GM18517 (cell line): ENCODE measurements around the gene CRIM1.

Experiments used
- ATAC-seq: cut with Tn5 transposase; IDR thresholded peaks from one replicate; pipeline ENCODE4 v1.9.1; 2021; ENCODE audit warnings: mild to moderate bottlenecking, moderate library complexity; ENCODE audit not compliant: unreplicated experiment

The CRIM1 gene

DNA sequence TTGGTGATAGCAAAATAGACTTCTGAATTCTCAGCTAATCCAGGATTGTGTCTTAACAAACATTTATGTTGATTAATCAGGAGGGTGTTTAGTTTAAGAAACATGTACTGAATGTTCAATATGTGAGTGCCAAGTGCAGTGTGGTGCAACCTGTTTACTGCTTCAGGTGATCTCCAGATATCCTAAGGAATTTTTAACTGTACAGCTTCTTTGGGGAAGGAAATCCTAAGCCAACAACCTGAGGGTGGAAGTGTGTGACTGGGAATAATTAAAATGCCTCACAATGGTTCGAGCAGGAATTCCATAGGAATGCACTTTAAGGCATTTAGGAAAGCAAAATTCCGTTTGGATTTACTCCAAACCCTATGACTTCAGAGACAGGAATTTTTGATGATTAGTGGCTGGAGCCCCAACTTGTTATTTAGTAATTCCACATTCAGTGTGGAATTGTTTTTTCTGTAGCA, 16.4 kb downstream of the CRIM1 start:
- no peak for ATAC-seq

DNA sequence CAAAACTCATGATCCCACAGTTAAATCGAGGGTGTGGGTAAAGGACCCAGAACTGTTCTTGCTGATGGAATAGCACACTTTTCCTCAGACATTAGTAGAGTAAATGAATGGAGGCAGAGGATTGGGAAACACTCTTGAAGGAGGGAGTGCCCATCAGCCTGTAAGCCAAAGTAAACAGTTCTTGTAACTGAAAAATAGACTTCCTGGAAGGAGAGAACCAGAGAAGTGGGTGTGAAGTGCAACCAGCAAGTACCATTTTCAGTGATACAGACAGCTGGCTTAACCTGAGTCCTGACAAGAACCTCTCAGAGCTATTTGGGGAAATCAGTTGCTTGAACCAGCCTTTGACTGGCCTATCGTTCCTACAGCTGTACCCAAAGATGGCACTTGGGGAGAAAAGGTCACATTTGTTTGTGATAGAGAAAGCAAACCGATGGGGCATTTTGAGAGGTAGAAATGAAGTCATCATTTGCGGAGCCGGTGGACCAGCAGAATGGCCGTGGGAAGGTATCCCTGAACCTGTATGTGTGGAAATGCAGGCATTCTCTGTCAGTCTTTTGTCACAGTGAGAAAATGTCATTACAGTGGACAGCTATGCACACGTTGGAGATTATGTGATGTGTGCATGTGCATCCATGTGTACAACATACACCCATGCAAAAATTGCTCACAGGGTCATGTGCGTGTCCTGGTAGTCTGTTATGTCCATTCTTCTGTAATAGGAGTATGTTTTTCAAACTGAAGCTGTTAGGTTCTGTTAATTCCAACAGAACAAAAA, 17.8 kb downstream of the CRIM1 start:
- ATAC-seq, result no peak

DNA sequence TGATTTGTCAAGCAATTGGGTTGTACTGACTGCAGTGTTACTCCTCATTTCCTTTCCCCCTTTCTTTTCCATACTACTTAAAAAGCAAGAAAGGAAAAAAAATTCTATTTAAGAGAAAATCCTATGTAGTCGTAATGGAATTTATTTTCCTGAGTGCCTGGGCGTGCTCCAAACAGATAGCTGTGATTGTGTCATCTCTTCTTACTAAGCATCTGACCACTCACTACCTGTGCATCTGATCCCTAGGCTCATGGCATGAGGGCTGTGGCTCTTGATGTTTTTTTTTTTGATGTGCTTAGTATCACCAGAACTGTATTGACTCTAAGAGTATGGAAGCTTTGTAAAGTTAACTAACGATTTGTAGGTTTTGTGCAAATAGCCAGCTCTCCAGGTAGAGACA, 19.0 kb downstream of the CRIM1 start:
- no peak for ATAC-seq

DNA sequence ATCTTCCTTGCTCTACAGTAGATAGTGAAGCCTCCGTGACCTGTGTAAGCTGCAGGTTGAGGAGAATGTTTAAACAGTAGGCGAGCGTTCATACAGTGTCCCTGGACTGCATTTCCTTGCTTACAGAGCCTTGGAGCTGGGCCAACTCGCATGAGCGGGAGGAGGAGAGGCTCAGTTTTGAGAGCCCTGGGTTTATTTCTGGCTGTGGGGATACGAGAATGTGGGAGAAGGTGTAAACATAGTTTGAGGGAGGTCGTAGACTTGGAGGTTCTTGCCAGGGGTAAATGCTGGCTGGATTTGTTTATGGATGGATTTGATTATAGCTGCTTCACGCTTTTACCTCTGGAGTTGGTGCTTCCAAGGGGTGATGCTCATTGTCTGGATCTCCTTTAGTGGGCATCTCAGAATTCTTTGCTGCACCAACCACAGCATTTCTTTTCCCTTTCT, 20.8 kb downstream of the CRIM1 start:
- no peak for ATAC-seq

DNA sequence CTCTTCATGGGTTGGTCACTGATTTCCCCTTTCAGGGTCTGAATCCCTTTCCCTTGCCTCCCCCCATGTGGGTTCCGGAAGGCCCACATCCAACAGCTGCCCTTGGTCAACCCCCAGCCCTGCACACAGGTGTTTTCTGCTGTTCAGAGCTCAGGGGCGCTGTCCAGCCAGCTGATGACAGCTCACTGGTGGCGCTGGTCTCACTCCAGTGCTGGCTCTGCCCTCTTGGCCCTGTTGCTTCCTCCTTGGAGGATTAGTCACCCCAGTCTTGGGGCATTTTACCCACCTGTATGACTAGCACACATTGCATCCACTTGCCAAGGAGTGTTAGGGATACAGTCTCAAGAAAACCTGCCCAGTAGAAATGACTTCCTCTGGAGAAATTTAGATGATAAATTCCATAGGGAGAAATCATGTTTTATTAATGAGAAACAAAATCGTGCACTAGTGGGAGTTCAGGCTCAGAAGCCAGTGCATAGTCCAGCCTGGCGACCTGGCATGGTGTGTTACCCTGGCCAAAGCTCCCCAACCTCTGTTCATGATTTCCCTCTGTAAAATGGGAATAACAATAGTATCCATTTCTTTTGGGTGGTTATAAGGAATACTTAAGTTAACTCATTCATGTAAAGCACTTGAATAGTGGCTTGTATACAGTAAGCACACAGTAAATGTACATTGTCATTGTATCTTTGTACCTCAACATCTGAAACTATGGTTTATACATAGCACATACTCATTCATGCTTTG, 21.6 kb downstream of the CRIM1 start:
- ATAC-seq, result no peak

DNA sequence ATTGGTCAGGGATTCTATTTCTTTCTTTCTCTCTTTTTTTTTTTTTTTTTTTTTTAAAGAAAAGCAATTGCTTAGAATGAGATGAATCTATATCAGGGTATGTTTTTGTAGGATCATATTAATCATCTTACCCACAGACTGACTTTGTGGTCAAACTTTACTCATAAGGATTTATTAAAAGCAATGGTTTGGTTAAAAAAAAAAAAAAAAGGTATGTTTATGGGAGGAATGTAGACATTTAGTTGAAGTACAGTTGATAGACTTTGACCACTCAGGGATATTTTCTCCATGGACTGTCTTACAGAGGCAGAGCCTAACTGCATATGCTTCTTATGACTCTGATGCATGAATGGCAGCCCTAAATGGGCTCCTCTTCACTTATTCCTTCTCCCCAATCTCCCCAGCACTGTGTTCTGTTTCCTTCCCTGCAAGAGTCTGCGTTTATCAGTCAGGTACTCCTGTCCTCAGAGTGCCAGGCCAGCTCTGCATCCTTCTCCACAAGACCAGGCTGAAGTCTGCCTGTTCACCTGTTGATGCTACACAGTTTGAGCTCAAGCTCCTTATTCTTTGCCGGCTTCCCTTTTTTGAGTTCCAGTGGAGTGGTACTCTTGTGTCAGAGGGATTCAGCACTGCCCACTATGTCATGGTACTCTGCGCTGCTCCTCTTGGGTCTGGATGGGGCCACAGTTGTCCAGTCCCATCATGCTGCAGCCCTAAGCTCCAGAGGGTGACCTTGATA, 24.3 kb downstream of the CRIM1 start:
- peak; percentile 41 for ATAC-seq

DNA sequence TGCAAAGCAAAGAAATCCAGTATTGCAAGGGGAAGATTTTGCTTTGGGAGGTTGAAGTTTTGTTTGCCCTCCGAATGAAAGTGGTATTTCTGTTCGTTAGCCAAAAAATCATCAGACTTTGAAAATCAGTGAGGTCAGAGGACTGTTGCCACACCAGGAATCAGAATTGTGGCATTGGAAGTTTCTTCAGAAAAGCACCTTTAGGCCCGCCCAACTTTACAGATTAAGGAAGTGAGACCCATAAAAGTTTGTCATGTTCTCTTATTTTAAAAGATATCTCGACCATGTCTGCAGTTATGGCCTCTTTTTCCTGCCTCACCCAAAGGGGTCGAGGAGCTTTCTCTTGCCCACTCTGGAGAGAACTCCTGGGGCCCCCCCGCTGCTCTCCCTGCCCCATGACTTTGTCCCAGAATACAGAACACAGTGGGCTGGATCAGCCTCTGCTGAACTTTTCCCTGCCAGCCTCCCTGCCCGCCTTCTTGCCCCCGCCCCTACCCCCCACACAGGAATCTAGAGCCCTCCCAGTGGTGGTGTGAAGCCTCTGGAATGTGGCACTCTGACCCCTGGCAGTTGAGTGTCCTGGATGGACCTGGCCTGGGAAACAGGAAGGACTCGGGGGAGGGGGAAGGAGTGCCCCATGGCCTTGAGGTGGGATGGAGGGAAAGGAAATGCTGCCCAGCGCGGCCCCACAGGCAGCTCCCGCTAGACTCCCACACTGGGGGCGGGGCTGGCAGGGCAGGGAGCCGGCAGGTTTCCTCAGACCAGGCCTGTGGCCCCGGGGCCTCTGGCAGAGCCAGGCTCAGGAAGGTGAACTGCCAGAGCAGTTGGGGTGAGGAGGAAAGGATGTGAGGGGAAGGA, 25.3 kb downstream of the CRIM1 start:
- ATAC-seq, result no peak

DNA sequence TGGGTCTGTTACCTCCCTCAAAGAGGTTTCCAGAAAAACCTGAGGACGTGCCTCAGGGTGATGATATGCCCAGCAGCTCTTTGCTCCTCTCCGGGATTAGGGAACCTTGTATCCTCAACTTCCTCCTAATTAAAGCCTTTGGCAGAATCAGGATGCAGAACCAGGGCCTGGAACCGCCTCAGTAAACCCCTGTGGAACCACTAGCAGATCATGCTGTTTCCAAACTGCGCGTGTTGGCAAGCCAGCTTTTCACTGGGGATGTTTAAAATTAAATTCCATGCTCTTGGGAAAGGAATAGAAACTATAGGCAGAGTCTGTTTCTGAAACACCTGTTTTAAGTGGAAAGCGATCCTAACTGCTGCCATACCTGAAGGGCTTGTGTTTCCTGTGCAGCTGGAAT, 26.4 kb downstream of the CRIM1 start:
- ATAC-seq, result no peak

DNA sequence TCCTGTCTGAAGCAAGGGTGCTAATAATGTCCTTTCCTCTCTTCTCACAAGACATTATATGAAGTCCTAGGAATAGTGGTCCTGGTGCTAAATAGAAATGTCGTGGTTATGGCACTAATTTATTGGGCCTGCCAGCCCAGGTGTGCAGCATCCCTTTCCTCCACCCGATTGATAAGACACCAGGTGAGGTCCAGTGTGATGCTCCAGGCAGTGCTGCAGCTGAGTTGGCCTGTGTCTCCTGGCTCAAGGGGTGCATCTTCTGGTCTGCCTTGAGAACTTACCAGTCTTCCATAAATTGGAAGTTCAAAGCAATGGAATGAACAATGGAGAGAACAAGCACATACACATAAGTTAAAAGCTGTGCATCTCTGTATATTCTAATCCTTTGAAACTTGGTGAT, 26.9 kb downstream of the CRIM1 start:
- no peak for ATAC-seq

DNA sequence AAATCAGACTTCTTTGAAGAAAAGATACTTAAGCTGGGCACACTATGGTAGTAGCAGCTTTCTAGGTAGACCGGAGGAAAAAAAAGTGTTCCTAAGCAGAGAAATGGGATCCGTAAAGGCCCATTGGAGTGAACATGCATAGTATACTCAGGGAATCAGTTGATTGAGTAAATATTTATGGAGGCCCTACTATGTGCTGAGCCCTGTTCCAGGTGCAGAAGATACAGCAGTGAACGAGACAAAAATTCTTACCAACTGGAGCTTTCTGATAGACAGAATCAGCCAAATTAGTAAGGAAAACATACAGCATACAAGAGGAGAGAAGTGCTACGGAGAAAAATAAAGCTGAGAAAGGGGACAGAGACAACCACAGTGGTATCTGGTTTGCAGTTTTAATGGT, 28.1 kb downstream of the CRIM1 start:
- no peak for ATAC-seq

DNA sequence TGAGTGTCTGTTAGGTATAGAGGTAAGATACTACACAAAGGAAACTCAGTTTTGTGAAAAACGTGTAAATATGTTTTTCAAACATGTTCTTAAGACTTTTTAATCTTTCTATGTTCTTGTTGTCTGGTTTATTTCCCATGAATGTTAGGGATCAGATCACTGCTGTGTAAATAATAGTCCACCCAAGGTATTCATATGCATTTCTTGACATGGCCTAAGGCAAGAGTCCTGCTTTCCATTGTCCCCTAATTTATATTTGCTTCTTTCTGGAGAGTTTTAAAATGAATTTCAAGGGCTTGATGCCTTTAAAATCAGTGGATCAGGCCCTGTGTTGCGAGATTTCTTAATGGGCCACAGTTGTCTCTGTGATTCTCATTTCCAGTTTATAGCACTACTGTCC, 28.9 kb downstream of the CRIM1 start:
- ATAC-seq, result no peak

DNA sequence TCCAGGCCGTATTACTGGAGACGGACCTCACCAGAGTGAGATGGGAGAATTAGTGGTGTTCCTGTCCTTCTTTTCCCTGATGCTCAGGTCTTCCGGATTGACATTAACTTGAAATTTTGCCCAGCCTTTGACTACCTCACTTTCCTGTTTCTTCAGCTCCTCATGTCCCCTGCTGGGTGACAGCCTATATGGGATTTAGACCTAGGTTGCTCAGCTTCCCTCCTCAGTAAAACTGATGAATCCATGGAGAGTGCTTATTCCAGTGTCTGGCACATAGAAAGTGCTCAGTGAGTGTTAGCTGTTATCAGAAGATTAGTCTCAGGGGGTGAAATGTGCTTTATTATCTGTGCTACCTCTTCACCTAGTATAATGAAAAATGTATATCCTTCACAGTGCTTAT, 30.0 kb downstream of the CRIM1 start:
- ATAC-seq, result no peak

DNA sequence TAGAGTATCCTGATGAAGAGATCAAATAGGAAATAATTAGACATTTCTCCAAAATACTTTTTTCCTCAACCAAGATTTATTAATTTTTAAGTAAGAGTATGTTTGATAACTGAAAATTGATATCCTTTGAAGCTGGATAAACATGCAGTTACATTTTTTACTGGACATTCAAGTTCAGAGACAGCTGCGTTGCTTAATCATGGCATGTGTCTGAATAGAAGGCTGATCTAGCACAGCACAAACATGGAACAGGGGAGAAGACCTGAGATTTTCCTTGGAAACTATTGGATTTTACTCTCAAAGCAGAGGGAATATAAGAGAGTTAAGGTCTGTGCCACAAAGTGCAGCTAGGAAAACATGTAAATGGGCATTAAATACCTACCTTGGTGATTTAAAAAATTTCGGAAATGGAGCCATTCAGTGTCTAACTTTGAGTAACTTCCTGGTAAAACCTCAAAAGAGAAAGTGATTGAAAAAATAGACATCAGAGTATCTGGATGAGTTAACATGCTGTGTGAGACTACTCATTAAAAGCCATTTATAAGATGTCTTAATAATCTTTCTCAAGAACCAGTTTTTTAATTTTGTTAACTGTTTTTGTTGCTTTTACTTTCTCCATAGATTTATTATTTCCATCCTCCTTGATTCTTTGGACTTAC, 31.8 kb downstream of the CRIM1 start:
- ATAC-seq, result peak; percentile 46

DNA sequence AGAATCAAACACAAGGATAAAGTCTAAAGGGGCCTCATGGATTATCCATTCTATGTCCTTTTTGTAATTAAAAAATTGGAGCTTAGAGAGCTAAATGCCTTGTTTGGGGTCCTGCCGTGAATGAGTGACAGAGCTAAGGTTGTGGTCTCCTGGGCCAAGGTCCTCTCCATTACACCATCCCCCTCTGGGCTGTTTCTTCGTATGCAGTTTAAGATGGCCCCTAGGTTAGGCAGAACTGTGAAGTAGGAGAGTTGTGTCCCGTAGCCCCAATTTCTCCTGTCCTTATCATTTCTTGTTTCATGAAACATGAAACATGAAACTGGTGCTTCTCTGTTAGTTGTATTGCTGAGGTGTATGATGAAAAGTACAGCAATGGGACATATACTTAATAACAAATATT, 32.9 kb downstream of the CRIM1 start:
- no peak for ATAC-seq

DNA sequence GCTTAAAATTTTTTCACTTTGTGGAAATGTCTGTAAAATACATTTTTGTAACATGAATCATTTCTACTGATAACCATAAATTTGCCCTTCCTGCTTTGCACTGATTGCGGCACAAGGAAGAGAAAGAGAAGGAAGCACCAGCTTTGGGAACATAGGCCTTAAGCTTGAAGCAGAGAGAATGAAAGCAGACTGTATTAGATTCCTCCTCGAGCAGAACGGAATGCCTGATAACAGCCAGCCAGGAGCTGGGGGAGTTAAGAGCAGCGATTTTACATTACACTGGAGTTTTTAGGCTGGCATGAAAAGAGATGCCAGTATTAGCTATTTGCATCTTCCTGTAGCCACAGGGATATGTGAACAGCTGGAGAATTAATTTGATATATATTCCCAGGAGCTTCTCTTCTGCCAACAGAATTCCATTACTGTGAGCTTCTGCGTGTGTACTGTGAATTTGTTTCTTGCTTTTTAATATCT, 33.5 kb downstream of the CRIM1 start:
- no peak for ATAC-seq

DNA sequence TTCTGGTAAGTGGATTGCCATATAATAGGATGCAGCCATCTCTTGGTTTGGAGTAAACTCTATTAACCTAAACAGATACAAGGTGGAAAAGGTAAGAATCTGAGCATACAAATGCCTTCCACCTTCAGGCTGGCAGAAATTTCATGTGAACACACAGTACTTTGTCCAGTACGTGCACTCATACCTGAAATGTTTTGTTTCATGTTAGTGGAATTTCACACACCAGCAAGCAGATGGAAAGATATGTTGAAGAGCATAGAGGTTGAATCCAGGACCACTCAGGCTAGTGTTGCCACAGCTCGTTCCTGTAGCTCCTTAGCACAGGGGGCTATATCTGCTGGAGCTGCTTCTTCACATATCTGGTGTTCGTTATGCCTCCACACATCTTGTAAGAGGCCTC, 34.0 kb downstream of the CRIM1 start:
- no peak for ATAC-seq

DNA sequence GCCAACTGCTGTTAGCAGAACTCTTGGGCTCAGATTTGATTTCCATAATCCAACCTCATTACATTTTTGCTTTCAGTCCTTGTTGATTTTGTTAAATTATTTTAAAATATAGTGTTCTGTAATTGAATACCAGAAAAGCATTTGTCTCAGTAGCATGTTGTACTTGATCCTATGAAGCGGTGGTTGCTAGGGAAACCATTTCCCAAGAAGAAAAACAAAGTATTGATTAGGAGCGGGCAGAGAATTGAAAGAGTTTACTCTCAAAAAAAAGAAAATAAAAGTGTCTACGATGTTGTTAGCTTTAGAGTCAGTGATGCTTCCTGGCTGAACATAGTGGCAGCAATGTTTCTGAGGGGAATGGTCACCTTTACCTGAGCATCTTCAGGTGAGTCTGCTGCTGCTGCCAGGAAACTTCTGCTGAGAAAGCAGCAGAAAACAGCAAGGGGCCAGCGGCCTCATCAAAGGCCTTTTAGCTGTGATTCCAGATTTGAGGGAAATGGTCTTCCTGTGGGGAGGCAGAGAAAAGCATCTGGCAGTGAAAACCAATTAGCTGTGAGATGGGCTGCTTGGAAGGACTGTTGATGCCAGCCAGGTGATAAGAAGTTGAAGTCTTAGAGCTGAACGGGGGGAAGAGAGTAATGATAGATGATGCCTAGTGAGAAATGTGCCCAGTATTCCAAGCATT, 37.1 kb downstream of the CRIM1 start:
- ATAC-seq, result no peak

DNA sequence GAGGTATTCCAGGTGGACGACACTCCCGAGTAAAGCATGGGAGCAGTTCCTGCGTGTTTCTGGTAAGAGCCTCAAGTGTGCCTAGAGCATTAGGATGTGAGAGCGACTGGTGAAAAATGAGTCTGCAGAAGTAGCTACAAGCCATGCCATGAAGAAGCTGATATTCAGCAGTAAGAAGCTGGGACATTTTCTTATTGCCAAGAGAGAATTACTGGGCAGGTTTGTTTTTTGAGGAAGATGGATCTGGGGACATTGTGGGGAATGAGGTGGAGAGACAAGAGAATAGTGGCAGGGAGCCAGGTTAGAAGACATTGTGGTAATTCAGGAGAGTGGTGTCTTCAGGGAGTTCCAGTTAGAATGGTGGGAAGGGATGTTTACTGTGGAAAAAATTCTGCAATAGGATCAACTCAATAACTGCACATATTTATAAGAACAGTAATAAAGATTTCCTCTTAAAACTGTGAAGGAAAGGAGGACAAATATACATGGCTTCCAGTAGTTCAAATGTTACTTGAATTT, 38.2 kb downstream of the CRIM1 start:
- no peak for ATAC-seq

DNA sequence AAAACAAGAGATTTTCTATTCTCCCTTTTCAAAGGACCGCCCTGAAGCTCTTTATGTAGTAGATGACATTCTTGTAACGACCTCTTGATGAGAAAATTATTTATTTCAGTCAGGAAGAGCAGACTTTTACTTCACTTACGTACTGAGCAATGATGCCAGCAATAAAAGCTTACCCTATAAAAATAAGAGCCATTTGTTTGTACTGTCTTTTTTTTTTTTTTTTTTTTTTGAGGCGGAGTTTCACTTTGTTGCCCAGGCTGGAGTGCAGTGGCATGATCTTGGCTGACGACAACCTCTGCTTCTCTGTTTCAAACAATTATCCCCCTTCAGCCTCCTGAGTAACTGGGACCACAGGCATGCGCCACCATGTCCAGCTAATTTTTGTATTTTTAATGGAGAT, 39.2 kb downstream of the CRIM1 start:
- no peak for ATAC-seq
